K562 (cell line): Measurements from ENCODE around the gene KAT6B. TPM values are rescaled to one million over a fixed set of nuclear protein-coding genes. Genes with fewer than 3 reads are reported as not detected.

ENCODE experiments used
- ATAC-seq: fragments of 200-7000 bp; cut with Tn5 transposase; 3 replicates; pipeline ENCODE4 v1.9.1; 2020; ENCODE audit warnings: moderate library complexity
- BruUV-seq: library from RNA; stranded (reverse); fragments of 400-500 nt; replicated peaks from 2 replicates; lab custom pipeline; 2021; lab: Mats Ljungman, UMichigan
- CTCF ChIA-PET: fragments of 300-600 bp; formaldehyde crosslinking; extraction: SDS; loops from one replicate; lab custom pipeline; 2021; ENCODE audit warnings: low intra/inter-chr PET ratio; lab: Yijun Ruan, JAX
- POLR2A ChIA-PET: fragments of 300-600, 350-650 bp; sonication (Branson Sonifier 250); formaldehyde crosslinking; extraction: SDS; loops from one replicate; lab custom pipeline; 2021; ENCODE audit warnings: antibody characterized with exemption, inconsistent platforms; lab: Yijun Ruan, JAX
- DNase-seq, 4 experiments: peaks; one replicate each; pipeline versions ENCODE4 v3.0.0 to v3.0.0-alpha.2; 2011 to 2018; ENCODE audit warnings: low spot score in 3 of 4, mixed read lengths in 3 of 4; ENCODE audit errors: extremely low read depth in 1 of 4
- FAIRE-seq: peaks from 2 replicates; lab custom pipeline; 2011; peaks lifted over from hg19 to GRCh38; lab: Jason Lieb, UNC
- H2AFZ ChIP-seq: 2 replicates; pipeline ENCODE4 v1.6.0; 2011; ENCODE audit warnings: low read depth, low read length, control low read depth, inconsistent platforms
- H3K27ac ChIP-seq: fragments of 200-600 bp; 3 replicates; pipeline ENCODE4 v1.8.0; 2011; ENCODE audit warnings: low read depth, mild to moderate bottlenecking, control low read depth, inconsistent platforms, low read length, moderate library complexity, mixed read lengths; ENCODE audit errors: extremely low read depth
- H3K27me3 ChIP-seq, 2 experiments: fragments of 300-600 bp in 1 of 2; 2 replicates in 1 of 2; 3 replicates in 1 of 2; pipeline versions ENCODE4 v1.6.0 to v1.8.0; 2011; ENCODE audit warnings: inconsistent platforms in 2 of 2, low read length in 2 of 2, mild to moderate bottlenecking in 1 of 2, mixed read lengths in 1 of 2, moderate library complexity in 1 of 2; ENCODE audit not compliant: control insufficient read depth in 2 of 2, insufficient read depth in 2 of 2
- H3K36me3 ChIP-seq: fragments of 300-600 bp; 3 replicates; pipeline ENCODE4 v1.8.0; 2011; ENCODE audit warnings: mild to moderate bottlenecking, low read length, inconsistent platforms; ENCODE audit not compliant: control insufficient read depth, insufficient read depth
- H3K4me1 ChIP-seq, 2 experiments: fragments of 200-600 bp in 1 of 2; replicated peaks in 1 of 2; 2 replicates in 1 of 2; 3 replicates in 1 of 2; pipeline versions ENCODE4 v1.5.1 to v1.8.0; 2011; ENCODE audit warnings: inconsistent platforms in 2 of 2, low read length in 2 of 2, mild to moderate bottlenecking in 1 of 2, mixed read lengths in 1 of 2, moderate library complexity in 1 of 2; ENCODE audit not compliant: control insufficient read depth in 2 of 2, insufficient read depth in 2 of 2
- H3K4me2 ChIP-seq: 2 replicates; pipeline ENCODE4 v1.6.1; 2011; ENCODE audit warnings: low read length, control low read depth, inconsistent platforms, mixed read lengths; ENCODE audit not compliant: insufficient read depth
- H3K4me3 ChIP-seq: fragments of 200-600 bp; sonication (generic), shearing (Covaris generic); 2 replicates; pipeline ENCODE4 v1.5.1; 2016; ENCODE audit warnings: control low read depth, inconsistent platforms
- H3K79me2 ChIP-seq: fragments of 200-600 bp; 3 replicates; pipeline ENCODE4 v1.8.0; 2011; ENCODE audit warnings: low read length, inconsistent platforms; ENCODE audit not compliant: control insufficient read depth, insufficient read depth
- H3K9ac ChIP-seq, 2 experiments: 2 replicates each; pipeline versions ENCODE4 v1.6.0 to v1.6.1; 2011; ENCODE audit warnings: low read depth in 2 of 2, low read length in 2 of 2, control low read depth in 1 of 2, inconsistent platforms in 1 of 2, mild to moderate bottlenecking in 1 of 2, mixed read lengths in 1 of 2; ENCODE audit not compliant: insufficient read depth in 1 of 2
- H3K9me1 ChIP-seq: one replicate; pipeline ENCODE4 v1.6.0; 2011; ENCODE audit warnings: inconsistent platforms, mild to moderate bottlenecking, low read length, moderate library complexity; ENCODE audit not compliant: control insufficient read depth, insufficient read depth
- H3K9me3 ChIP-seq: replicated peaks from 2 replicates; pipeline ENCODE4 v1.5.1; 2011; ENCODE audit warnings: low read depth, low read length, inconsistent platforms; ENCODE audit not compliant: control insufficient read depth, insufficient read depth
- H4K20me1 ChIP-seq: replicated peaks from 2 replicates; pipeline ENCODE4 v1.6.1; 2011; ENCODE audit warnings: low read length, inconsistent platforms, mixed read lengths; ENCODE audit not compliant: control insufficient read depth, insufficient read depth
- C11orf30 ChIP-seq: fragments of 450-650 bp; IDR thresholded peaks from 2 replicates; pipeline ENCODE4 v1.6.1; 2016; ENCODE audit warnings: low read depth, mild to moderate bottlenecking
- CREB3 ChIP-seq: fragments of 450-650 bp; conservative IDR thresholded peaks from 2 replicates; pipeline ENCODE4 v1.6.1; 2016; ENCODE audit warnings: missing genetic modification characterization, low read depth, mild to moderate bottlenecking, missing compliant biosample characterization, moderate library complexity
- FOS ChIP-seq: IDR thresholded peaks from 3 replicates; pipeline ENCODE4 v1.6.1; 2011; ENCODE audit not compliant: insufficient read length; ENCODE audit errors: extremely low read depth
- GATA2 ChIP-seq: sonication (generic); formaldehyde crosslinking; IDR thresholded peaks from 2 replicates; pipeline ENCODE4 v1.4.0; 2020; ENCODE audit warnings: mild to moderate bottlenecking, missing genetic modification reagents
- LARP7 ChIP-seq: fragments of 450-650 bp; IDR thresholded peaks from 2 replicates; pipeline ENCODE4 v1.6.1; 2016
- SMARCE1 ChIP-seq: fragments of 450-650 bp; IDR thresholded peaks from 2 replicates; pipeline ENCODE4 v1.7.1; 2016; ENCODE audit warnings: mild to moderate bottlenecking
- TBL1XR1 ChIP-seq, 2 experiments: IDR thresholded peaks; 2 replicates each; pipeline ENCODE4 v1.6.1; 2012; ENCODE audit warnings: improper control_type of control experiment in 2 of 2, low read length in 2 of 2, mild to moderate bottlenecking in 1 of 2
- ZNF232 ChIP-seq: sonication (generic); formaldehyde crosslinking; IDR thresholded peaks from 2 replicates; pipeline ENCODE4 v1.8.0; 2022; ENCODE audit warnings: mild to moderate bottlenecking, missing genetic modification reagents
- WGBS: fragments of 100-300 bp; shearing (Covaris generic); methylation state at CpG from one replicate; pipeline ENCODE4 v1.1.6; 2016; ENCODE audit warnings: low coverage, mixed read lengths; ENCODE audit not compliant: insufficient coverage; ENCODE audit errors: missing lambda C conversion rate; 5-methylcytosine and 5-hydroxymethylcytosine counted together
- in situ Hi-C: fragments of 300-500 bp; cut with MboI; formaldehyde crosslinking; loops from 4 replicates; pipeline ENCODE4 v1.15.0; 2018; ENCODE audit warnings: inconsistent platforms, mixed read lengths
- intact Hi-C: fragments of 100-400 bp; cut with micrococcal nuclease; formaldehyde crosslinking; loops from 2 replicates; pipeline ENCODE4 v1.14.2; 2022
- polyA plus RNA-seq, 8 experiments: library from polyadenylated mRNA; depleted of rRNA in 4 of 8; stranded (reverse) in 5 of 8; unstranded in 3 of 8; fragments of >200 nt; fragmentation: Nextera tagmentation in 2 of 8; fragmentation: Illumina TruSeq in 1 of 8; extraction: Ambion mirVana in 2 of 8; extraction: Trizol in 1 of 8; gene quantifications; 2 replicates each; pipeline versions ENCODE4 v1.2.1 to v1.2.3, GENCODE V29; 2011 to 2014; ENCODE audit warnings: inconsistent platforms in 1 of 8, missing spikeins in 1 of 8
- total RNA-seq, 7 experiments: library from RNA; depleted of rRNA in 6 of 7; stranded (reverse); fragments of >200 nt in 6 of 7; fragmentation: Illumina TruSeq in 2 of 7; extraction: Trizol in 2 of 7; gene quantifications; 2 replicates each; pipeline versions ENCODE4 v1.2.1 to v1.2.3, GENCODE V29; 2011 to 2021; ENCODE audit warnings: low replicate concordance in 1 of 7

The KAT6B gene
- total and polyA plus RNA-seq, 9 of the 15 experiments (the other 6 are each of a cell fraction or from before 2014, with no cell fraction given): 1.4 to 9.2 (median 6.8) TPM

- CTCF ChIA-PET: interaction anchor here (0.6 kb wide), 1 partner anchor 154 kb away, joined by 3 read pairs; no protein-coding TSS in a partner anchor
Measured at GRCh38 chr10:74808501-74808900, 17.9 kb upstream of the KAT6B start.

More at GRCh38 chr10:74808501-74808900, 17.9 kb upstream of the KAT6B start:
- WGBS: 16% methylated on average over 4 of the region's 4 CpGs
- no peaks in the 10 kb centered on the region; the same call in 1 of the 2 replicates for H3K9me3 ChIP-seq
- intact Hi-C loops: no loop called here
- TF ChIP-seq CREB3: no peak
- no peak for TF ChIP-seq SMARCE1
- no peak for TF ChIP-seq GATA2 (CRISPR knock-in tag)
- TF ChIP-seq FOS: no peak
- no peak for TF ChIP-seq LARP7
- TF ChIP-seq C11orf30: no peak
- TF ChIP-seq ZNF232: no peak
- no peak for TF ChIP-seq TBL1XR1 (IDR thresholded peaks at IDR 0.05; ENCODE audit: low read length in 2 of 2)
- no peak for DNase-seq
- no peak overlapping the region for H3K4me3 ChIP-seq
- no peaks in the 10 kb centered on the region for H4K20me1 ChIP-seq
- POLR2A ChIA-PET: no interaction called here
- H3K9ac ChIP-seq: no peak overlapping the region
- no TSS peak for BruUV-seq
- no peak overlapping the region for H2AFZ ChIP-seq
- H3K27ac ChIP-seq: no peak overlapping the region
- no peaks in the 10 kb centered on the region for H3K9me1 ChIP-seq
- H3K27me3 ChIP-seq: peaks cover 2 to 8% of the 10 kb centered on the region in 2 experiments; a peak in 4 of 5 replicates
- no peaks in the 10 kb centered on the region for H3K36me3 ChIP-seq
- FAIRE-seq: no peak
- no peak for ATAC-seq
- no peaks in the 10 kb centered on the region for H3K79me2 ChIP-seq
- H3K4me1 ChIP-seq: peaks cover 0 to 4% of the 10 kb centered on the region in 2 experiments; a peak in 2 of 5 replicates
- H3K4me2 ChIP-seq: no peak overlapping the region
- in situ Hi-C loops: no loop called here
